K562 (cell line): Measurements from ENCODE around the gene SOX8. TPM values are rescaled to one million over a fixed set of nuclear protein-coding genes. Genes with fewer than 3 reads are reported as not detected.

Source experiments
- ATAC-seq: fragments of 200-7000 bp; cut with Tn5 transposase; 3 replicates; pipeline ENCODE4 v1.9.1; 2020; ENCODE audit warnings: moderate library complexity
- BruUV-seq: library from RNA; stranded (reverse); fragments of 400-500 nt; replicated peaks from 2 replicates; lab custom pipeline; 2021; lab: Mats Ljungman, UMichigan
- CTCF ChIA-PET: fragments of 300-600 bp; formaldehyde crosslinking; extraction: SDS; loops from one replicate; lab custom pipeline; 2021; ENCODE audit warnings: low intra/inter-chr PET ratio; lab: Yijun Ruan, JAX
- POLR2A ChIA-PET: fragments of 300-600, 350-650 bp; sonication (Branson Sonifier 250); formaldehyde crosslinking; extraction: SDS; loops from one replicate; lab custom pipeline; 2021; ENCODE audit warnings: antibody characterized with exemption, inconsistent platforms; lab: Yijun Ruan, JAX
- DNase-seq, 4 experiments: peaks; one replicate each; pipeline versions ENCODE4 v3.0.0 to v3.0.0-alpha.2; 2011 to 2018; ENCODE audit warnings: low spot score in 3 of 4, mixed read lengths in 3 of 4; ENCODE audit errors: extremely low read depth in 1 of 4
- FAIRE-seq: peaks from 2 replicates; lab custom pipeline; 2011; peaks lifted over from hg19 to GRCh38; lab: Jason Lieb, UNC
- H2AFZ ChIP-seq: 2 replicates; pipeline ENCODE4 v1.6.0; 2011; ENCODE audit warnings: low read depth, low read length, control low read depth, inconsistent platforms
- H3K27ac ChIP-seq: fragments of 200-600 bp; 3 replicates; pipeline ENCODE4 v1.8.0; 2011; ENCODE audit warnings: low read depth, mild to moderate bottlenecking, control low read depth, inconsistent platforms, low read length, moderate library complexity, mixed read lengths; ENCODE audit errors: extremely low read depth
- H3K27me3 ChIP-seq, 2 experiments: fragments of 300-600 bp in 1 of 2; 2 replicates in 1 of 2; 3 replicates in 1 of 2; pipeline versions ENCODE4 v1.6.0 to v1.8.0; 2011; ENCODE audit warnings: inconsistent platforms in 2 of 2, low read length in 2 of 2, mild to moderate bottlenecking in 1 of 2, mixed read lengths in 1 of 2, moderate library complexity in 1 of 2; ENCODE audit not compliant: control insufficient read depth in 2 of 2, insufficient read depth in 2 of 2
- H3K36me3 ChIP-seq: fragments of 300-600 bp; 3 replicates; pipeline ENCODE4 v1.8.0; 2011; ENCODE audit warnings: mild to moderate bottlenecking, low read length, inconsistent platforms; ENCODE audit not compliant: control insufficient read depth, insufficient read depth
- H3K4me1 ChIP-seq, 2 experiments: fragments of 200-600 bp in 1 of 2; replicated peaks in 1 of 2; 2 replicates in 1 of 2; 3 replicates in 1 of 2; pipeline versions ENCODE4 v1.5.1 to v1.8.0; 2011; ENCODE audit warnings: inconsistent platforms in 2 of 2, low read length in 2 of 2, mild to moderate bottlenecking in 1 of 2, mixed read lengths in 1 of 2, moderate library complexity in 1 of 2; ENCODE audit not compliant: control insufficient read depth in 2 of 2, insufficient read depth in 2 of 2
- H3K4me2 ChIP-seq: 2 replicates; pipeline ENCODE4 v1.6.1; 2011; ENCODE audit warnings: low read length, control low read depth, inconsistent platforms, mixed read lengths; ENCODE audit not compliant: insufficient read depth
- H3K4me3 ChIP-seq: fragments of 200-600 bp; sonication (generic), shearing (Covaris generic); 2 replicates; pipeline ENCODE4 v1.5.1; 2016; ENCODE audit warnings: control low read depth, inconsistent platforms
- H3K79me2 ChIP-seq: fragments of 200-600 bp; 3 replicates; pipeline ENCODE4 v1.8.0; 2011; ENCODE audit warnings: low read length, inconsistent platforms; ENCODE audit not compliant: control insufficient read depth, insufficient read depth
- H3K9ac ChIP-seq, 2 experiments: 2 replicates each; pipeline versions ENCODE4 v1.6.0 to v1.6.1; 2011; ENCODE audit warnings: low read depth in 2 of 2, low read length in 2 of 2, control low read depth in 1 of 2, inconsistent platforms in 1 of 2, mild to moderate bottlenecking in 1 of 2, mixed read lengths in 1 of 2; ENCODE audit not compliant: insufficient read depth in 1 of 2
- H3K9me1 ChIP-seq: one replicate; pipeline ENCODE4 v1.6.0; 2011; ENCODE audit warnings: inconsistent platforms, mild to moderate bottlenecking, low read length, moderate library complexity; ENCODE audit not compliant: control insufficient read depth, insufficient read depth
- H3K9me3 ChIP-seq: replicated peaks from 2 replicates; pipeline ENCODE4 v1.5.1; 2011; ENCODE audit warnings: low read depth, low read length, inconsistent platforms; ENCODE audit not compliant: control insufficient read depth, insufficient read depth
- H4K20me1 ChIP-seq: replicated peaks from 2 replicates; pipeline ENCODE4 v1.6.1; 2011; ENCODE audit warnings: low read length, inconsistent platforms, mixed read lengths; ENCODE audit not compliant: control insufficient read depth, insufficient read depth
- NFE2L1 ChIP-seq: fragments of 450-650 bp; IDR thresholded peaks from 2 replicates; pipeline ENCODE4 v1.6.1; 2016; ENCODE audit warnings: missing genetic modification characterization, low read depth, mild to moderate bottlenecking, missing compliant biosample characterization, moderate library complexity, borderline replicate concordance
- ZBTB33 ChIP-seq: sonication (generic); formaldehyde crosslinking; IDR thresholded peaks from 2 replicates; pipeline ENCODE4 v1.8.1; 2023; ENCODE audit warnings: mild to moderate bottlenecking, missing genetic modification reagents
- ZNF23 ChIP-seq: fragments of 250-450 bp; sonication (Bioruptor Pico); IDR thresholded peaks from 2 replicates; pipeline ENCODE4 v1.4.0; 2020; ENCODE audit warnings: mild to moderate bottlenecking
- ZNF444 ChIP-seq: fragments of 250-450 bp; sonication (Bioruptor Pico); IDR thresholded peaks from 2 replicates; pipeline ENCODE4 v1.4.0; 2020; ENCODE audit warnings: mild to moderate bottlenecking, moderate library complexity
- ZNF668 ChIP-seq: fragments of 250-450 bp; sonication (Bioruptor Pico); IDR thresholded peaks from 2 replicates; pipeline ENCODE4 v1.8.0; 2022; ENCODE audit warnings: mild to moderate bottlenecking, inconsistent platforms
- WGBS: fragments of 100-300 bp; shearing (Covaris generic); methylation state at CpG from one replicate; pipeline ENCODE4 v1.1.6; 2016; ENCODE audit warnings: low coverage, mixed read lengths; ENCODE audit not compliant: insufficient coverage; ENCODE audit errors: missing lambda C conversion rate; 5-methylcytosine and 5-hydroxymethylcytosine counted together
- in situ Hi-C: fragments of 300-500 bp; cut with MboI; formaldehyde crosslinking; loops from 4 replicates; pipeline ENCODE4 v1.15.0; 2018; ENCODE audit warnings: inconsistent platforms, mixed read lengths
- intact Hi-C: fragments of 100-400 bp; cut with micrococcal nuclease; formaldehyde crosslinking; loops from 2 replicates; pipeline ENCODE4 v1.14.2; 2022
- polyA plus RNA-seq, 8 experiments: library from polyadenylated mRNA; depleted of rRNA in 4 of 8; stranded (reverse) in 5 of 8; unstranded in 3 of 8; fragments of >200 nt; fragmentation: Nextera tagmentation in 2 of 8; fragmentation: Illumina TruSeq in 1 of 8; extraction: Ambion mirVana in 2 of 8; extraction: Trizol in 1 of 8; gene quantifications; 2 replicates each; pipeline versions ENCODE4 v1.2.1 to v1.2.3, GENCODE V29; 2011 to 2014; ENCODE audit warnings: inconsistent platforms in 1 of 8, missing spikeins in 1 of 8
- total RNA-seq, 7 experiments: library from RNA; depleted of rRNA in 6 of 7; stranded (reverse); fragments of >200 nt in 6 of 7; fragmentation: Illumina TruSeq in 2 of 7; extraction: Trizol in 2 of 7; gene quantifications; 2 replicates each; pipeline versions ENCODE4 v1.2.1 to v1.2.3, GENCODE V29; 2011 to 2021; ENCODE audit warnings: low replicate concordance in 1 of 7
- TF ChIP-seq, protein P1 (sequence below), 2 experiments: IDR thresholded peaks; 2 replicates each; pipeline ENCODE4 v1.6.1; 2012; ENCODE audit warnings: improper control_type of control experiment in 2 of 2, low read depth in 2 of 2, low read length in 2 of 2, borderline replicate concordance in 1 of 2

Gene SOX8
- total and polyA plus RNA-seq, 9 of the 15 experiments (the other 6 are each of a cell fraction or from before 2014, with no cell fraction given): 0.07 to 0.15 (median 0.15) TPM; not detected in 6

GRCh38 chr16:937311-937710 lies 44.3 kb upstream of the SOX8 start:
- H3K27ac ChIP-seq: no peak overlapping the region
- in situ Hi-C loops: no loop called here
- POLR2A ChIA-PET: interaction anchor here (0.5 to 1.5 kb wide), 3 partner anchors 13 to 121 kb away, joined by 3 to 4 read pairs (median 4); no protein-coding TSS in a partner anchor

More at GRCh38 chr16:937311-937710, 44.3 kb upstream of the SOX8 start:
- Histone ChIP-seq H3K9me1 (no peaks in the 10 kb centered on the region), H4K20me1 (peaks cover 18% of the 10 kb centered on the region), H3K79me2 (no peaks in the 10 kb centered on the region), H3K27me3 (peaks cover 73 to 80% of the 10 kb centered on the region in 2 experiments), H3K9ac (no peak overlapping the region), H2AFZ (no peak overlapping the region), H3K36me3 (no peaks in the 10 kb centered on the region), H3K4me2 (no peak overlapping the region), H3K4me3 (no peak overlapping the region), H3K4me1 (peaks cover 0 to 13% of the 10 kb centered on the region in 2 experiments; a peak in 1 of 5 replicates), H3K9me3 (no peaks in the 10 kb centered on the region)
- WGBS: 6% methylated on average over 8 of the region's 8 CpGs
- FAIRE-seq (no peak), ATAC-seq (no peak), DNase-seq (no peak)
- BruUV-seq: no TSS peak
- intact Hi-C loops: no loop called here
- CTCF ChIA-PET: no interaction called here
- TF ChIP-seq ZNF23 (CRISPR knock-in tag) (no peak), ZBTB33 (CRISPR knock-in tag) (no peak), NFE2L1 (tag) (no peak), ZNF444 (CRISPR knock-in tag) (no peak), ZNF668 (CRISPR knock-in tag) (no peak)
- TF ChIP-seq, protein P1, sequence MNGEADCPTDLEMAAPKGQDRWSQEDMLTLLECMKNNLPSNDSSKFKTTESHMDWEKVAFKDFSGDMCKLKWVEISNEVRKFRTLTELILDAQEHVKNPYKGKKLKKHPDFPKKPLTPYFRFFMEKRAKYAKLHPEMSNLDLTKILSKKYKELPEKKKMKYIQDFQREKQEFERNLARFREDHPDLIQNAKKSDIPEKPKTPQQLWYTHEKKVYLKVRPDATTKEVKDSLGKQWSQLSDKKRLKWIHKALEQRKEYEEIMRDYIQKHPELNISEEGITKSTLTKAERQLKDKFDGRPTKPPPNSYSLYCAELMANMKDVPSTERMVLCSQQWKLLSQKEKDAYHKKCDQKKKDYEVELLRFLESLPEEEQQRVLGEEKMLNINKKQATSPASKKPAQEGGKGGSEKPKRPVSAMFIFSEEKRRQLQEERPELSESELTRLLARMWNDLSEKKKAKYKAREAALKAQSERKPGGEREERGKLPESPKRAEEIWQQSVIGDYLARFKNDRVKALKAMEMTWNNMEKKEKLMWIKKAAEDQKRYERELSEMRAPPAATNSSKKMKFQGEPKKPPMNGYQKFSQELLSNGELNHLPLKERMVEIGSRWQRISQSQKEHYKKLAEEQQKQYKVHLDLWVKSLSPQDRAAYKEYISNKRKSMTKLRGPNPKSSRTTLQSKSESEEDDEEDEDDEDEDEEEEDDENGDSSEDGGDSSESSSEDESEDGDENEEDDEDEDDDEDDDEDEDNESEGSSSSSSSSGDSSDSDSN (IDR thresholded peaks at IDR 0.05; ENCODE audit: borderline replicate concordance in 1 of 2, low read depth in 2 of 2, low read length in 2 of 2): no peak
